HG03095 (cell line): ENCODE measurements around the gene COPS9.

ENCODE experiments used
- ATAC-seq: cut with Tn5 transposase; IDR thresholded peaks from one replicate; pipeline ENCODE4 v1.9.1; 2021; ENCODE audit warnings: moderate library complexity; ENCODE audit not compliant: unreplicated experiment

Gene COPS9

GRCh38 chr2:240151477-240152031 is 15.4 kb upstream of the COPS9 start:
- no peak for ATAC-seq

- no peak for ATAC-seq
These were observed 14.1 kb upstream of the COPS9 start for GRCh38 chr2:240149943-240150784.

GRCh38 chr2:240147911-240148587 is 11.9 kb upstream of the COPS9 start:
- no peak for ATAC-seq

GRCh38 chr2:240147382-240147781 is 11.3 kb upstream of the COPS9 start:
- no peak for ATAC-seq

- ATAC-seq, result no peak
These were observed 10.6 kb upstream of the COPS9 start for GRCh38 chr2:240146627-240147278.

GRCh38 chr2:240146141-240146561 is 10.0 kb upstream of the COPS9 start:
- ATAC-seq, result no peak

- no peak for ATAC-seq
These were observed 9.4 kb upstream of the COPS9 start for GRCh38 chr2:240145461-240145860.

- no peak for ATAC-seq
These were observed 8.7 kb upstream of the COPS9 start for GRCh38 chr2:240144649-240145261.

- ATAC-seq, result peak; percentile 65
These were observed 7.9 kb upstream of the COPS9 start for GRCh38 chr2:240143801-240144648.

- ATAC-seq, result no peak
These were observed 7.2 kb upstream of the COPS9 start for GRCh38 chr2:240143276-240143675.

GRCh38 chr2:240142859-240143258 is 6.8 kb upstream of the COPS9 start:
- ATAC-seq, result no peak

GRCh38 chr2:240142256-240142775 is 6.2 kb upstream of the COPS9 start:
- no peak for ATAC-seq

- no peak for ATAC-seq
These were observed 5.6 kb upstream of the COPS9 start for GRCh38 chr2:240141736-240142135.

GRCh38 chr2:240140920-240141319 is 4.8 kb upstream of the COPS9 start:
- no peak for ATAC-seq

- no peak for ATAC-seq
These were observed 4.4 kb upstream of the COPS9 start, which contains the start of gene OTOS for GRCh38 chr2:240140511-240140910. TSS of gene OTOS (minus strand) at chr2:240140658. CDS start at chr2:240140326, 332 bp downstream.

- no peak for ATAC-seq
These were observed 3.7 kb upstream of the COPS9 start for GRCh38 chr2:240139666-240140393.

GRCh38 chr2:240139011-240139441 is 2.9 kb upstream of the COPS9 start:
- ATAC-seq, result no peak

- ATAC-seq, result no peak
These were observed 2.3 kb upstream of the COPS9 start for GRCh38 chr2:240138254-240138984.
